Measurements from ENCODE around the gene CBX7. TPM values are rescaled to one million over a fixed set of nuclear protein-coding genes. Genes with fewer than 3 reads are reported as not detected.

Gene CBX7
- total RNA-seq, 1 experiment from 2014 or later = 3.7 TPM

DNA sequence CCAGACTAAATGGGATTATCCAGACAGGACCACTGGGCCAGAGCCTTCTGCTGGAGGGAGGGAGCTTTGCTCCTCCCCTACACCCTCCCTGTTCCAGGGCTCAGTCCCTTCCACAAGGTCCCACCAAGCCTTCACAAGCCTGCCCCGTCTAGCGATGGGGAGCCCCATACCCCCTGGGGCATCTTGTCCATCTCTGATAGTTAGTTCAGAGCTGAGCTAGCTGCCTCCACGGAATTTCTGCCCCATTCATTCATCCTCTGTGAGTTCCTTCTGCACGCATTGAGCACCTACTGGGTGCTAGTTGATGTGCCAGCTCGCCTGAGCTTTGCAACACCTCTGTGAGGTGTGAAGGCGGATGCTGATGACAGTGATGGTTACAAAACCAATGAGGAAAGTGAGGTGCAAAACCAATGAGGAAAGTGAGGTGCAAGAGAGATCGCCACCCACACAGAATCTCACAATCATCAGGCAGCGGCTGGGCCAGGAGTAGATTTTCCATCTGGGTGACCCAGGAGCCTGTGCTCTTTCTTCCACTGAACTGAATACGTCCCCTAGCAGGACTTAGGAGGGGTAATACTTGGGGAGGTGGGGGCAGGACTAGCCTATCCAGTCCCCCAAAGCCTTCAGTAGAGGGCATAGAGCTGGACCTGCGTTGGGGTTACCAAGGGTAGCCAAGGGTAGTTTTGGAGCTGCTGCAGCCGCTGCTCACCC lies 21.5 kb upstream of the CBX7 start:
- peak overlapping the region; percentile 98 to 100 (median 99) for H3K27ac Mint-ChIP-seq
- peaks cover 72 to 88% of the 10 kb centered on the region in 2 experiments for H3K4me1 Mint-ChIP-seq
- Histone ChIP-seq H3K23ac (ENCODE audit: insufficient read length, low read depth, low read length) (no peak overlapping the region), H3K56ac (ENCODE audit: insufficient read length, low read depth, low read length) (no peak overlapping the region), H3K4me2 (ENCODE audit: insufficient read depth, insufficient read length, low read length) (no peak overlapping the region), H4K20me1 (ENCODE audit: control insufficient read depth, insufficient read depth, insufficient read length) (peaks cover 5% of the 10 kb centered on the region), H4K5ac (ENCODE audit: insufficient read length, low read depth, low read length) (peak overlapping the region; percentile 81), H3K27ac (ENCODE audit: insufficient read length, low read depth, low read length) (peak overlapping the region; percentile 91), H3T11ph (ENCODE audit: low read length) (peak overlapping the region; percentile 80), H2AFZ (ENCODE audit: low read length) (no peak overlapping the region), H2AK5ac (ENCODE audit: insufficient read length, low read length) (peak overlapping the region; percentile 71), H3K9ac (ENCODE audit: extremely low read depth, insufficient read length, low read length) (peak overlapping the region; percentile 43), H3K4me1 (ENCODE audit: insufficient read depth, low read length) (peaks cover 16% of the 10 kb centered on the region; the same call in 1 of the 2 replicates), H3K27me3 (ENCODE audit: insufficient read depth, low read length) (no peaks in the 10 kb centered on the region), H3K23me2 (ENCODE audit: insufficient read length, low read depth, low read length, poor library complexity, severe bottlenecking) (no peaks in the 10 kb centered on the region), H4K91ac (ENCODE audit: insufficient read length, low read depth, low read length) (peak overlapping the region; percentile 92), H2BK20ac (ENCODE audit: low read depth, low read length, poor library complexity, severe bottlenecking) (peak overlapping the region; percentile 83), H3K79me2 (ENCODE audit: insufficient read depth, low read length) (no peaks in the 10 kb centered on the region), H3K18ac (ENCODE audit: insufficient read length, low read depth, low read length) (peak overlapping the region; percentile 98), H2BK5ac (ENCODE audit: insufficient read length, low read length) (peak overlapping the region; percentile 10), H3K9me3 (ENCODE audit: control insufficient read depth, low read depth, low read length) (no peaks in the 10 kb centered on the region), H2BK120ac (ENCODE audit: low read depth, low read length, poor library complexity, severe bottlenecking) (peak overlapping the region; percentile 97), H2BK15ac (ENCODE audit: low read depth, low read length) (no peak overlapping the region), H3K4ac (ENCODE audit: low read depth, low read length) (peak overlapping the region; percentile 24), H4K8ac (replicated peaks; ENCODE audit: insufficient read length, low read depth, low read length) (peak overlapping the region; percentile 51), H3K79me1 (ENCODE audit: insufficient read depth, low read depth, low read length, poor library complexity, severe bottlenecking) (no peaks in the 10 kb centered on the region), H3K14ac (ENCODE audit: insufficient read depth, low read length) (peak overlapping the region; percentile 97), H2BK12ac (ENCODE audit: insufficient read length, low read depth, low read length) (peak overlapping the region; percentile 89)
- no peaks in the 10 kb centered on the region; a peak in 1 of 5 replicates for H3K9me3 Mint-ChIP-seq
- DNase-seq = no peak
- peak overlapping the region in 1 of 2 experiments; percentile 49; a peak in 1 of 5 replicates for H3K4me3 Mint-ChIP-seq
- H3K36me3 Mint-ChIP-seq (ENCODE audit: insufficient read depth in 1 of 3, low read depth in 3 of 3) = no peaks in the 10 kb centered on the region
- no peaks in the 10 kb centered on the region; the same call in 1 of the 2 replicates for H3K27me3 Mint-ChIP-seq (ENCODE audit: low read depth)
- WGBS (ENCODE audit: extremely low coverage, insufficient read length, low lambda C conversion rate) = no CpG with 5 or more reads among the region's 11 CpGs
- TF ChIP-seq, protein P1, sequence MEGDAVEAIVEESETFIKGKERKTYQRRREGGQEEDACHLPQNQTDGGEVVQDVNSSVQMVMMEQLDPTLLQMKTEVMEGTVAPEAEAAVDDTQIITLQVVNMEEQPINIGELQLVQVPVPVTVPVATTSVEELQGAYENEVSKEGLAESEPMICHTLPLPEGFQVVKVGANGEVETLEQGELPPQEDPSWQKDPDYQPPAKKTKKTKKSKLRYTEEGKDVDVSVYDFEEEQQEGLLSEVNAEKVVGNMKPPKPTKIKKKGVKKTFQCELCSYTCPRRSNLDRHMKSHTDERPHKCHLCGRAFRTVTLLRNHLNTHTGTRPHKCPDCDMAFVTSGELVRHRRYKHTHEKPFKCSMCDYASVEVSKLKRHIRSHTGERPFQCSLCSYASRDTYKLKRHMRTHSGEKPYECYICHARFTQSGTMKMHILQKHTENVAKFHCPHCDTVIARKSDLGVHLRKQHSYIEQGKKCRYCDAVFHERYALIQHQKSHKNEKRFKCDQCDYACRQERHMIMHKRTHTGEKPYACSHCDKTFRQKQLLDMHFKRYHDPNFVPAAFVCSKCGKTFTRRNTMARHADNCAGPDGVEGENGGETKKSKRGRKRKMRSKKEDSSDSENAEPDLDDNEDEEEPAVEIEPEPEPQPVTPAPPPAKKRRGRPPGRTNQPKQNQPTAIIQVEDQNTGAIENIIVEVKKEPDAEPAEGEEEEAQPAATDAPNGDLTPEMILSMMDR (conservative IDR thresholded peaks at IDR 0.05) = no peak

All from H9 (cell line).